SU-DHL-6 (cell line): ENCODE measurements around the gene STPG2.

ENCODE experiments used
- CTCF ChIP-seq: fragments of 200-600 bp; sonication (generic); IDR thresholded peaks from one replicate; pipeline ENCODE4 v1.5.1; 2017; ENCODE audit warnings: antibody characterized with exemption, mild to moderate bottlenecking, low read length, moderate library complexity; ENCODE audit not compliant: insufficient read depth, poor library complexity, severe bottlenecking
- EZH2phosphoT487 ChIP-seq: fragments of 200-600 bp; sonication (generic), shearing (Covaris generic); conservative IDR thresholded peaks from 2 replicates; pipeline ENCODE4 v1.6.1; 2018; ENCODE audit warnings: mild to moderate bottlenecking, antibody characterized with exemption, low read length, moderate library complexity, mixed read lengths

DNA sequence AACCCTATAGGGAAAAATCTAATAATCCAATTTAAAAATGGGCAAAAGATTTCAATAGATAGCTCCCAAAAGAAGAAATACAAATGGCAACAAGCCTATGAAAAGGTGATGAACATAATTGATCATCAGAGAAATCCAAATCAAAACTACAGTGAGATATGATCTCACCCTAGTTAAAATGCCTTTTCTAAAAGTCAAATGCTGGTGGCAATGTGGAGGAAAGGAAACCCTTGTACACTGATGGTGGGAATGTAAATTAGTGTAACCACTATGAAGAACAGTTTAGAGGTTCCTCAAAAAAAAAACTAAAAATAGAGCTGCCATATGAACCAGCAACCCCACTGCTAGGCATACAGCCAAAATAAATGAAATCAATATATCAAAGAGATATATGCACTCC, 44.5 kb downstream of the STPG2 start:
- TF ChIP-seq CTCF (no peak), EZH2phosphoT487 (no peak)
